Measurements from ENCODE around the gene NDUFAF5. TPM values are rescaled to one million over a fixed set of nuclear protein-coding genes. Genes with fewer than 3 reads are reported as not detected.

Gene NDUFAF5
- total RNA-seq, 1 experiment from 2014 or later: 40.2 TPM

DNA sequence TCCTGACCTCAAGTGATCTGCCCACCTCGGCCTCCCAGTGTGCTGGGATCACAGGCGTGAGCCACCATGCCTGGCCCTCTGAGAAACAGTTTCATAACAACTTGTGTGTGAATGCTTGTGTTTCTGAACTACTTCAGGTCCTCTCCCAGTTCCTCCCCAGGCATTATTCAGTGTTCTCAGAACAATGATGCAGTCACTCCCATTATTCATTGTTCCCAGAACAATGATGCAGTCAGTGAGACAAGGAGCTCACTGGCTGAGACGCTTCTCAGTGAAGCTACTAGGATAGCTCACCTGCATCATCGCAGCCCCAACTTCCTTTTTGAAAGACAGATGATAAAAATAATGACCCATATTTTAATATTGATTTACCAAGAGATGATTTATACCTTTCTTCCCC, 71.5 kb downstream of the NDUFAF5 start:
- Histone ChIP-seq H3T11ph (ENCODE audit: low read length) (no peak overlapping the region), H2AK5ac (ENCODE audit: insufficient read length, low read length) (no peak overlapping the region), H3K4ac (ENCODE audit: low read depth, low read length) (no peak overlapping the region), H3K79me1 (ENCODE audit: insufficient read depth, low read depth, low read length, poor library complexity, severe bottlenecking) (no peaks in the 10 kb centered on the region), H3K56ac (ENCODE audit: insufficient read length, low read depth, low read length) (no peak overlapping the region), H2BK15ac (ENCODE audit: low read depth, low read length) (no peak overlapping the region), H2BK20ac (ENCODE audit: low read depth, low read length, poor library complexity, severe bottlenecking) (no peak overlapping the region), H3K23ac (ENCODE audit: insufficient read length, low read depth, low read length) (no peak overlapping the region), H2AFZ (ENCODE audit: low read length) (no peak overlapping the region), H2BK12ac (ENCODE audit: insufficient read length, low read depth, low read length) (no peak overlapping the region), H3K18ac (ENCODE audit: insufficient read length, low read depth, low read length) (no peak overlapping the region), H4K91ac (ENCODE audit: insufficient read length, low read depth, low read length) (no peak overlapping the region), H3K9ac (ENCODE audit: extremely low read depth, insufficient read length, low read length) (no peak overlapping the region), H3K14ac (ENCODE audit: insufficient read depth, low read length) (no peak overlapping the region), H3K23me2 (ENCODE audit: insufficient read length, low read depth, low read length, poor library complexity, severe bottlenecking) (no peaks in the 10 kb centered on the region), H3K27me3 (ENCODE audit: insufficient read depth, low read length) (no peaks in the 10 kb centered on the region), H4K5ac (ENCODE audit: insufficient read length, low read depth, low read length) (no peak overlapping the region), H3K79me2 (ENCODE audit: insufficient read depth, low read length) (no peaks in the 10 kb centered on the region), H4K8ac (replicated peaks; ENCODE audit: insufficient read length, low read depth, low read length) (no peak overlapping the region), H3K4me2 (ENCODE audit: insufficient read depth, insufficient read length, low read length) (no peak overlapping the region), H3K4me1 (ENCODE audit: insufficient read depth, low read length) (no peaks in the 10 kb centered on the region), H2BK120ac (ENCODE audit: low read depth, low read length, poor library complexity, severe bottlenecking) (no peak overlapping the region), H2BK5ac (ENCODE audit: insufficient read length, low read length) (no peak overlapping the region), H3K9me3 (ENCODE audit: control insufficient read depth, low read depth, low read length) (no peaks in the 10 kb centered on the region), H4K20me1 (ENCODE audit: control insufficient read depth, insufficient read depth, insufficient read length) (no peaks in the 10 kb centered on the region), H3K27ac (ENCODE audit: insufficient read length, low read depth, low read length) (no peak overlapping the region)
- no CpG with 5 or more reads among the region's 4 CpGs for WGBS (ENCODE audit: extremely low coverage, insufficient read length, low lambda C conversion rate)
- no peaks in the 10 kb centered on the region for H3K27me3 Mint-ChIP-seq (ENCODE audit: low read depth)
- H3K4me3 Mint-ChIP-seq: no peak overlapping the region
- H3K36me3 Mint-ChIP-seq (ENCODE audit: insufficient read depth in 1 of 3, low read depth in 3 of 3): no peaks in the 10 kb centered on the region
- DNase-seq: no peak
- no peak overlapping the region for H3K27ac Mint-ChIP-seq
- H3K4me1 Mint-ChIP-seq: peaks cover 8 to 9% of the 10 kb centered on the region in 2 experiments
- H3K9me3 Mint-ChIP-seq: no peaks in the 10 kb centered on the region
- no peak for TF ChIP-seq CTCF (conservative IDR thresholded peaks at IDR 0.05)

All from H9 (cell line).